ENCODE measurements around the gene TMEM52B.
A peak's percentile ranks its signal among the peaks of the same experiment; 100 is the strongest.
"Not testable (repeated sequence)": the region's sequence is repeated elsewhere in the genome, so short reads cannot be mapped to it uniquely, and the experiment has no call there.

The TMEM52B gene

GRCh38 chr12:10221846-10222245 is 43.0 kb downstream of the TMEM52B start:
- TF ChIP-seq CTCF (IDR thresholded peaks at IDR 0.05; ENCODE audit: extremely low read depth, missing control alignments): no peak
- DNase-seq (ENCODE audit: low spot score): no peak

- DNase-seq (ENCODE audit: low spot score): no peak
- no peak for TF ChIP-seq CTCF (IDR thresholded peaks at IDR 0.05; ENCODE audit: extremely low read depth, missing control alignments)
Measured at GRCh38 chr12:10223208-10223607, 44.4 kb downstream of the TMEM52B start.

- not testable (repeated sequence) for DNase-seq (ENCODE audit: low spot score)
Measured at GRCh38 chr12:10225426-10225825, 46.6 kb downstream of the TMEM52B start.

- no peak for DNase-seq (ENCODE audit: low spot score)
- no peak for TF ChIP-seq CTCF (IDR thresholded peaks at IDR 0.05; ENCODE audit: extremely low read depth, missing control alignments)
Measured at GRCh38 chr12:10226086-10226485, 47.3 kb downstream of the TMEM52B start.

GRCh38 chr12:10226731-10227130 is 47.9 kb downstream of the TMEM52B start:
- DNase-seq (ENCODE audit: low spot score): no peak
- no peak for TF ChIP-seq CTCF (IDR thresholded peaks at IDR 0.05; ENCODE audit: extremely low read depth, missing control alignments)

GRCh38 chr12:10227648-10228047 is 48.8 kb downstream of the TMEM52B start:
- no peak for DNase-seq (ENCODE audit: low spot score)
- TF ChIP-seq CTCF (IDR thresholded peaks at IDR 0.05; ENCODE audit: extremely low read depth, missing control alignments): no peak

- DNase-seq (ENCODE audit: low spot score): no peak
- TF ChIP-seq CTCF (IDR thresholded peaks at IDR 0.05; ENCODE audit: extremely low read depth, missing control alignments): no peak
Measured at GRCh38 chr12:10234562-10234961, 55.7 kb downstream of the TMEM52B start.

- TF ChIP-seq CTCF (IDR thresholded peaks at IDR 0.05; ENCODE audit: extremely low read depth, missing control alignments): peak; percentile 65
- peak; percentile 54 for DNase-seq (ENCODE audit: low spot score)
Measured at GRCh38 chr12:10235761-10236631, 57.2 kb downstream of the TMEM52B start.
